GM15510 (cell line): ENCODE measurements around the gene UBE4B.

Source experiments
- POLR2A ChIP-seq: IDR thresholded peaks from 3 replicates; pipeline ENCODE4 v1.6.1; 2011; ENCODE audit warnings: borderline replicate concordance; ENCODE audit not compliant: insufficient read length; ENCODE audit errors: extremely low read depth

UBE4B gene

DNA sequence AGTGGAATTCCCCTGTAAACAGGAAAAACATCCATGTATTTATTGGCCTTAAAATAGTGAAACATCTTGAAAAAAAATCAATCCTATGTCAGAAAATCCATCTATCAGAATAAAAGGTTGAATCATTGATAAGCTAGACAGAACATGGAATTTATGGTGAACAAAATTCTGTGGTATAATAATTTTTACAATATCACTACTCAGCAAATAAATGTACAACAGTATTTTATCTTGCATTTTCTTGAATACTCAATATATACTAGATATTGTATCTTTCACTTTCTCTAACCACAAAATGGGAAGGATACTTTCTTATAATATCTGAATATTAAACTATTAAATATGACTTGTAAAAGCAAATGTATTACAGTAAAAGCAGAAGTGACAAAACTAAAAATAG lies 5.7 kb upstream of the UBE4B start:
- no peak for TF ChIP-seq POLR2A

GRCh38 chr1:10031461-10031860 lies 1.3 kb upstream of the UBE4B start:
- TF ChIP-seq POLR2A = no peak

- no peak for TF ChIP-seq POLR2A
Observed at GRCh38 chr1:10033359-10033845, 644 bp downstream of the UBE4B start.

DNA sequence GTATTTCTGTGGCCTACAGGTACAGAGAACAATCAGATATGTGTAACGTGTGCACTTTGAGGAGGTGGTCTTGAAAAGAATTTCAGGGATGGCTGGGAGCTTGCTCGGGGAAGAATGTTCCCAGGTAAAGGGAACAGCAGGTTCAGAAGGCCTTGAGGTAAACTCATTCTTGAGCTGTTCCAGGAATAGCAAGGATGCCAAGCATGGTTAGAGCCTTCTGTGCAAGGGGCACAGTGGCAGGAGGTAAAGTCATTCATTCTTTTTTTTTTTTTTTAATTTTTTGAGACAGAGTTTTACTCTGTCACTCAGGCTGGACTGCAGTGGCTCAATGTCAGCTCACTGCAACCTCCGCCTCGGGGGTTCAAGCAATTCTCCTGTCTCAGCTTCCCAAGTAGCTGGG lies 10.0 kb downstream of the UBE4B start:
- TF ChIP-seq POLR2A = no peak

DNA sequence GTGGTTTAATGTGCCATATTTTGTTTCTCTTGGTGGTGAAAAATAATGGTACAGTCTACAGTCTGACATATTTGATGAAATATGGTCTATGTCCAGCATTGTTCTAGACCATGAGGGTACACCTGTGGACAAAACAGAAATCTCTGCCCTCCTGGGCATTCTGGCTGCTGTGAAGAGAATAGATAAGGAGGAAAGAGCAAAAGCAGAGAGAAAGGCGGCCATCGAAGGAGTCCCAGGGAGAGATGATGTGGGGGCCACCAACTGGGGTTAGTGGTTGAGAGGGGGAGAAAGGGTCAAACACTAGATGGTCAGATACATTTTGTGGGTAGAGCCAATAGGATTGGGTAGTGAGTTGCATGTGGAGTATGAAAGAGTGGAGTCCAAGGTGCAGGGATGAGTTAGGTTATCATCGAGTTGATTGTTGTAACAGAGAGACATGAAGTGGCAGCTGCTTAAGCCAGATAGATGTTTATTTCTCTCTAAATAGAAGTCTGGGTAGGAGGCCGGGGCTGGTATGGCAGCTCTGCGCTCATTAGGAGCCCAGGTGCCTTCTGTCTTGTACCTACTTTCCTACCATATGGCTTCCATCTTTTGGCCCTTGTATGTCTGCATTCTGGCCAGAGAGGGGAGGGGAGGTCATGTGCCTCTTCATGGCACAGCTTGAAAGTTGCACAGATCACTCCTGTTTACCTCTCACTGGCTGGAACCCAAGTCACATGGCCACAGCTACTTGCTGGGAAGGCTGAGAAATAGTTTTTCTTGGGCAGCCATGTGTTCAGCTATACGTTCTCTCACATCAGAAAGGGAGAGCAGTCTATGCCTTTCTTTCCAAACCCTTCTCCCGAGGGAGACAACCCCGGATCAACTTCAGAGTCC lies 13.0 kb downstream of the UBE4B start:
- TF ChIP-seq POLR2A = no peak

- TF ChIP-seq POLR2A = no peak
Observed at GRCh38 chr1:10046356-10047085, 13.8 kb downstream of the UBE4B start.

- TF ChIP-seq POLR2A = no peak
Observed at GRCh38 chr1:10048601-10049000, 15.8 kb downstream of the UBE4B start.

DNA sequence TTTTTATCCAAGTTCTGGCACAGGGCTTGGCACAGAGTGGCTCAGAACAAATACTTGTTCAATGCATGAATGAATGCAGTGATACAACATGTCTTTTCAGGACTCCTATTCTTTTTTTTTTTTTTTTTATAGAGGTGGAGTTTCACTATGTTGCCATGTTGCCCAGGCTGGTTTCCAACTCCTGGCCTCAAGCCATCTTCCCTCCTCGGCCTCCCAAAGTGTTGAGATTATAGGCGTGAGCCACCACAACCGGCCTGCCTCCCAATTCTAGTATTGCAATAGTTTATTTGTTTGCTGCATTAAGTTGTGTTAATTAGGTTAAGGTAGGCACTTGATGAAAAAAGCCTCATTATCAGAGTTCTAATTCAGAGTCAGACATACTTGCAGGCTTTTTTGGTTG lies 17.9 kb downstream of the UBE4B start:
- TF ChIP-seq POLR2A = no peak

DNA sequence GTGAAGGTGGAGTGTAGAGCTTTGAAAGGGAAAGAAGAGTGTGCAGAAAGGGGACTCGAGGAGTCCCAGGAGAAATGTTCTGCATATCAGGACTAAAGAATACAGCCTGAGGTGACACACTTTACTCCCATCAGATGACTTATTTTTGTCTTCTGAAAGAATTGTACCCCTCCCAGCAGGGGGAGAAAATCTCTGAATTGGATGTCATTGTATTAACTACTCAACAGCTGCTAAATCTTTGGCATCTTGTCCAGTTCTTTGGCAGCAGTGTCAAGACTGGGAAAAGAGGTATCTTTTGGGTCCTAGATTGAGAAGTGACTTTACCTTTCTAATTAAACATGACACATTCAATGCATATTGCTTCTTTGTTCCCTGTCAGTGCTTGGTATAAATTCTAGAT lies 18.9 kb downstream of the UBE4B start:
- no peak for TF ChIP-seq POLR2A

- no peak for TF ChIP-seq POLR2A
Observed at GRCh38 chr1:10052347-10052746, 19.6 kb downstream of the UBE4B start.

- no peak for TF ChIP-seq POLR2A
Observed at GRCh38 chr1:10054465-10054864, 21.7 kb downstream of the UBE4B start.

- no peak for TF ChIP-seq POLR2A
Observed at GRCh38 chr1:10056599-10056987, 23.8 kb downstream of the UBE4B start.

DNA sequence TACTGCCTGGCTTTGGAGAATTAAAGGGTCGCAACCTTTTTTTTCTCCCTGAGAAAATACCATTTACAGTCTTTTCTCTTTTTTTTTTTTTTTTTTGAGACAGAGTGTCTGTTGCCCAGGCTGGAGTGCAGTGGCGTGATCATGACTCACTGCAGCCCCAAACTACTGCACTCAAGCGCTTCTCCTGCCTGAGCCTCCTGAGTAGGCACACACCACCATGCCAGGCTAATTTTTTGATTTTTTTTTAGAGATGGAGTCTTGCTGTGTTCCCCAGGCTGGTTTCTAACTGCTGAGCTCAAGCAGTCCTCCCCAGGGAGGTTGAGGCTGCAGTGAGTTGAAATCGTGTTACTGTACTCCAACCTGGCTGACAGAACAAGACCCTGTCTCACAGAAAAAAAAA lies 24.6 kb downstream of the UBE4B start:
- TF ChIP-seq POLR2A = no peak

DNA sequence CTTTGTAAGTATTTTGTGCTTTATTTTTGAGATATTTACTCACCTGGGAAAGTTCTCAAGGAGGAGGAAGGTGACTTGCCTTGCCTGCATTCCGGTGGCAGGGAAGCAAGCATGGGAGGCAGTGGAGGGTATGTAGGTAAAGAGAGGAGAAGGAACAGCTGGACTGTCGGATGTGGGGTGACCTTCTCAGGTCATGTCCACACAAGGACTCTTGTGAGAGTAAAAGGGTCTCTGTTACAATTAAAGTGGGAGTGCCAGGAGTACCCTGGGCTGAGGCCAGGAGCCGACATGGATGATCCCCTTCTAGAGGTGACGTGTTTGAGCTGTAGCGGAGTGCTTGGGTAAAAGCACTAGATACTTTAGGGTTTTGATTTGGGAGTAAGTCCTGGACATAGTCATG lies 25.0 kb downstream of the UBE4B start:
- no peak for TF ChIP-seq POLR2A

- no peak for TF ChIP-seq POLR2A
Observed at GRCh38 chr1:10059342-10059718, 26.6 kb downstream of the UBE4B start.
